HG03139 (cell line): ENCODE measurements around the gene FBXO41.

Source experiments
- ATAC-seq: cut with Tn5 transposase; IDR thresholded peaks from one replicate; pipeline ENCODE4 v1.9.1; 2021; ENCODE audit not compliant: unreplicated experiment

FBXO41 gene

DNA sequence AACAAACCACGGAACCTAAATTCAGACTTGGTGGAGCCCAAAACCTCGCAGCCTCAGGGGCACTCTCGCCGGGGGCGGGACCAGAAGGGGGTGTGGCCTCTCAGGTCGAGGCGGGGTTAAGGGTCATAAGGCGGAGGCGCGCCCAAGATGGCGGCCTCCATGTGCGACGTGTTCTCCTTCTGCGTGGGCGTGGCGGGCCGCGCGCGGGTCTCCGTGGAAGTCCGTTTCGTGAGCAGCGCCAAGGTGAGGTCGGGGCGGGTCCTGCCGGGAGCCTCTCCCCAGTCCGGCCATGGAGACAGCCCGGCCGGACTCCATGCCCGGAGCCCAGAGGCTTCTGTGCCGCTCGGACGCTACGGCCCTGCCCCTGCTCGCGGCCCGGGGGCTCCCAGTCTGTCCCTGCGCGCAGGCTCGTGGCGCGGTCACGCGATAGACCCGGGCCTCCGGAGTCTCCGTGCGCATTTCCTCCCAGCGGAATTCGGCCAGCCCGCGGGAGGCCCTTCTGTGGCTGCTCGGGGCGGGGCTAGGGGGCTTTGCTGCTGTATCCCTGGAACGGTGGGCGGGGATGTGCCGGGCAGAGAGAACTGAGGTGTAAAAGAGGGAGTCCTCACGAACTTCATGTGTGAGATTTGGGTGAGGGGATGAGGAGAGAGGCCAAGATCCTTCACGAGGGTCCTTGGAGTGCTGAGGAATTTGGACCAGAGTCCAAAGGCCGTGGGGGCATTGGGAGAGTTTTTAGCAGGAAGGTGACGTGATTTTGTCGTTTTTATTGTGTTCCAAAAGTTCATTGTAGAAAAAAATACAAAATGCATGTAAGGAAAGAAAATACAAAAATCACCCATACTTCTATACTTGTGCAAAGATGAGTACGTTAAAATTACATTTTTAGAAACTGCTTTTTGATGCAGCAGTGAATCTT, 69.9 kb downstream of the FBXO41 start, which contains the start of gene SMYD5:
TSS of gene SMYD5 (plus strand) at position 126 of the 916 bp plus-strand sequence. CDS start at position 148, 22 bp downstream.
- ATAC-seq = peak; percentile 95

DNA sequence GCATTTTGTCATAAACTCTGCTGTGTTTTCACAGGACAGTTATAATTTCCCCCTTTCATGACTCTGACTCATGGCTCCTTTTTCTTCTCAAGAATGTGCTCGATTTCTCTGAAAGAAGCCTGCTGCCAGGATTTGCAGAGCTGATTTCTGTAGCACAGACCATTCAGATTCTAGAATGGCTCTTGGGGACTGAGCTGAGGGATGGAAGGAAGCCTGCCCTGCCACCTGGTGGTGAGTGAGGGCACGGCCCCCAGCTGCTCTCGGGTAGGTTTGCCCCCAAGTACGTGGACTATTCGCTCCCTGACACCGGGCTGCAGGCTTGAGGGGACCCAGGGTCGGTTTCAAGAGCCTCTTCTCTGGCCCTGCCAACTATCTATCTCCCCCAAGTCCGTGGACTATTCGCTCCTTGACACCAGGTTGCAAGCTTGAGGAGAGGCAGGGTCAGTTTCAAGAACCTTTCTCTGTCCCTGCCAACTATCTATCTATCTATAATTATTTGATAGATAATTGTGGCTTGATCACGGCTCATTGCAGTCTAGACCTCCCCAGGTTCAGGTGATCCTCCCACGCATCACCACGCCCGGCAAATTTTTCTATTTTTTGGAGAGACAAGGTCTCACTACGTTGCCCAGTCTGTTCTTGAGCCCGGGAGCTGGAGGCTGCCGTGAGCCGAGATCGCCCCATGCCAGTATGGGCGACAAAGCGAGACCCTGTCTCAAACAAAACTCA, 71.7 kb downstream of the FBXO41 start:
- ATAC-seq = peak; percentile 52

DNA sequence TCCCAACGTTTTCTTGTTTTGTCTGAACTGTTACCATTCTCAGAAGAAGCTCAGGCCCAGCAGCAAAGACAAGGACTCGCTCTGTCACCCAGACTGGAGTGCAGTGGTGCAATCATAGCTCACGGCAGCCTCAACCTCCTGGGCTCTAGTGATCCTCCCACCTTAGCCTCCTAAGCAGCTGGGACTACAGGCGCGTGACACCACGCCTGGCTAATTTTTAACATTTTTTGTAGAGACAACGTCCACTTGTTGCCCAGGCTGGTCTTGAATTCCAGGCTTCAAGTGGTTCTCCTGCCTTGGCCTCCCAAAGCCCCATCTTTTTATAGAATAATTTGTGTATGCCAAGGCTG, 72.2 kb downstream of the FBXO41 start:
- no peak for ATAC-seq

GRCh38 chr2:73210696-73211095, 73.6 kb downstream of the FBXO41 start:
- ATAC-seq = no peak

DNA sequence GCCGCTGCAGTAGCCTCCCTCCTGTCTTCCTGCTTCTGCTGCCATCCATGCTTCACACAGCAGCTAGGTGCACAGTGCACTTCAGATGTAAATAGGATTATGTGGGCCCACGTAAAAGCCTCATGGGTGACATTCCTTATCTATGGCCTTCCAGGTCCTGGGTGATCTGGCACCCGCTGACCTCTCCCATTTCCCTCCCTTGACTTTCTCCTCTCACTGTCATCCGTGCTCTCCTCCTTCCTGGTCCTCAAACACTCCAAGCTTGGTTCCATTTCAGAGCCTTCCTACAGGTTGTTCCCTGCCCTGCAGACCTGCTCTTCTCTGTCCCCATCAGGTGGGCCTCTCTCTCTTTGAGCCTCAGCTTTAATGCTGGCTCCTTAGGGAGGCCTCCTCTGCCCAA, 74.3 kb downstream of the FBXO41 start:
- no peak for ATAC-seq

DNA sequence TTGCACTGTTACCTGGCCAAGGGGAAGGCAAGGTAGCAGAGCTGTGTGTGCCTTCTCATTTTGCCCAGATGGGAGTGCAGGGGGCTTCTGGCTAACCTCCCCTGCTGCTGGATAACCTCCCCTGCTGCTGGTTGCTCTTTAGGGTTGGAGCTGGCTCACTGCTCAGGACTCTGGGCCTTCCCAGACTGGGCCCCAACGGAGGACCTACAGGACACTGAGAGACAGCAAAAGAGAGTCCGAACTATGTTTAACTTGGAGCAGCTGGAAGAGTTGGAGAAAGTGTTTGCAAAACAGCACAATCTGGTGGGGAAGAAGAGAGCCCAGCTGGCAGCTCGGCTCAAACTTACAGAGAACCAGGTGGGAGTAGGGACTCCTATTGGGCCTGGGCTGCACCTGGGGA, 76.0 kb downstream of the FBXO41 start:
- no peak for ATAC-seq

DNA sequence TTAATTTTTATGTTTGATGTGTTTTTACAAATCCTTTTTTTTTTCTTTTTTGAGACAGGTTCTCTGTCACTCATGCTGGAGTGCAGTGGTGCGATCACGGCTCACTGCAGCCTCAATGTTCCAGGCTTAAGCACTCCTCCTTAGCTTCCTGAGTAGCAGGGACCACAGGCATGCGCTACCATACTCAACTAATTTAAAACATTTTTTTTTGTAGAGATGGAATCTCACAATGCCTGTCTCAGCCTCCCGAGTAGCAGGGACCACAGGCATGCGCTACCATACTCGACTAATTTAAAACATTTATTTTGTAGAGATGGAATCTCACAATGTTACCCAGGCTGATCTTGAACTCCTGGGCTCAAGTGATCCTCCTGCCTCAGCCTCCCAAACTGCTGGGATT, 78.7 kb downstream of the FBXO41 start:
- ATAC-seq = no peak
